Caco-2 (cell line): Measurements from ENCODE around the gene LENG8. TPM values are rescaled to one million over a fixed set of nuclear protein-coding genes. Genes with fewer than 3 reads are reported as not detected.

ENCODE experiments used
- BruUV-seq: library from RNA; stranded (reverse); fragments of 400-500 nt; replicated peaks from 2 replicates; lab custom pipeline; 2021; lab: Mats Ljungman, UMichigan
- CTCF ChIA-PET: fragments of 300-600 bp; sonication (Branson Sonifier 250); formaldehyde crosslinking; loops from one replicate; lab custom pipeline; 2022; ENCODE audit warnings: antibody characterized with exemption; lab: Charles Lee
- POLR2A ChIA-PET: fragments of 300-600 bp; sonication (Branson Sonifier 250); formaldehyde crosslinking; loops from one replicate; lab custom pipeline; 2022; ENCODE audit warnings: antibody characterized with exemption; lab: Charles Lee
- DNase-seq, 2 experiments: peaks; one replicate each; pipeline versions ENCODE4 v3.0.0 to v3.0.0-alpha.2; 2020 to 2022
- H3K27me3 ChIP-seq: replicated peaks from 2 replicates; pipeline ENCODE4 v1.6.0; 2011; ENCODE audit warnings: low read length; ENCODE audit not compliant: control insufficient read depth, insufficient read depth
- H3K36me3 ChIP-seq: 2 replicates; pipeline ENCODE4 v1.5.1; 2011; ENCODE audit warnings: low read length; ENCODE audit not compliant: control insufficient read depth, insufficient read depth
- H3K4me1 ChIP-seq: fragments of 250-450 bp; sonication (Bioruptor Pico); 2 replicates; pipeline ENCODE4 v1.5.1; 2020; ENCODE audit warnings: mild to moderate bottlenecking
- H3K4me3 ChIP-seq: 2 replicates; pipeline ENCODE4 v1.5.1; 2011; ENCODE audit warnings: low read depth, mild to moderate bottlenecking, control low read depth, low read length
- H3K9me3 ChIP-seq: fragments of 250-450 bp; sonication (Bioruptor Pico); 2 replicates; pipeline ENCODE4 v1.5.1; 2020; ENCODE audit warnings: mild to moderate bottlenecking, moderate library complexity
- H3K27ac Mint-ChIP-seq: one replicate; pipeline ENCODE4 v1.8.0; 2022; ENCODE audit warnings: mixed read lengths; ENCODE audit not compliant: unreplicated experiment
- H3K27me3 Mint-ChIP-seq: one replicate; pipeline ENCODE4 v1.8.0; 2022; ENCODE audit warnings: mixed read lengths; ENCODE audit not compliant: insufficient read depth, unreplicated experiment
- H3K36me3 Mint-ChIP-seq: one replicate; pipeline ENCODE4 v1.8.0; 2022; ENCODE audit warnings: mild to moderate bottlenecking, mixed read lengths; ENCODE audit not compliant: insufficient read depth, unreplicated experiment
- H3K4me1 Mint-ChIP-seq: one replicate; pipeline ENCODE4 v1.8.0; 2022; ENCODE audit warnings: low read depth, mixed read lengths; ENCODE audit not compliant: unreplicated experiment
- H3K4me3 Mint-ChIP-seq: one replicate; pipeline ENCODE4 v1.8.0; 2022; ENCODE audit warnings: mild to moderate bottlenecking, moderate library complexity, mixed read lengths; ENCODE audit not compliant: unreplicated experiment
- H3K9me3 Mint-ChIP-seq: one replicate; pipeline ENCODE4 v1.8.0; 2022; ENCODE audit warnings: mixed read lengths; ENCODE audit not compliant: unreplicated experiment
- intact Hi-C: fragments of 100-400 bp; cut with micrococcal nuclease; formaldehyde crosslinking; loops from one replicate; pipeline ENCODE4 v1.10.0; 2022; ENCODE audit not compliant: unreplicated experiment
- total RNA-seq: library from RNA; stranded (reverse); gene quantifications from 2 replicates; pipeline ENCODE4 v1.2.3, GENCODE V29; 2022
- TF ChIP-seq, protein P1 (sequence below), 2 experiments: fragments of 200-600 bp in 1 of 2; IDR thresholded peaks; 1 replicate in 1 of 2; 2 replicates in 1 of 2; pipeline versions ENCODE4 v1.5.1 to v1.8.0; 2011 to 2022; ENCODE audit warnings: antibody characterized with exemption in 1 of 2, control low read depth in 1 of 2, inconsistent platforms in 1 of 2, low read depth in 1 of 2, low read length in 1 of 2, mild to moderate bottlenecking in 1 of 2, moderate library complexity in 1 of 2; ENCODE audit not compliant: insufficient read depth in 1 of 2, severe bottlenecking in 1 of 2, unreplicated experiment in 1 of 2

Gene LENG8
- total RNA-seq, 1 experiment from 2014 or later, result 143 TPM

DNA sequence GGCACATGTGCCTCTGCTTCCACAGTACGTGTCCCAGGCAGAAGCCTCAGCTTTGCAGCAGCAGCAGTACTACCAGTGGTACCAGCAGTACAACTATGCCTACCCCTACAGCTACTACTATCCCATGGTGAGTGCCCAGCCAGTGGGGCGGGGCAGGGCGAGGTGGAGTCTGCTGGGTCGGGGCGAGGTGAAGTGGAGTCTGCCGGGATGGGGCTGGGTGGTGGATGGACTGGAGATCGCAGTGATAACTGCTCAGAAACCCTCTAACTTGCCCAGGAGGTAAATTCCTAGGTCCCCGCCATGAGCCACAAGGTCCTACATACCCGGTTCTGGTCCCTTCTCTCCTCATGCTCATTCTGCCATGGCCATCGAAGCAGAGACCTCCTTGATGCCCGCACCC, 3.6 kb downstream of the LENG8 start:
- no peaks in the 10 kb centered on the region for H3K9me3 Mint-ChIP-seq
- H3K36me3 Mint-ChIP-seq, result peaks cover 94% of the 10 kb centered on the region
- no peak overlapping the region for H3K4me3 Mint-ChIP-seq
- no TSS peak for BruUV-seq
- TF ChIP-seq, protein P1, sequence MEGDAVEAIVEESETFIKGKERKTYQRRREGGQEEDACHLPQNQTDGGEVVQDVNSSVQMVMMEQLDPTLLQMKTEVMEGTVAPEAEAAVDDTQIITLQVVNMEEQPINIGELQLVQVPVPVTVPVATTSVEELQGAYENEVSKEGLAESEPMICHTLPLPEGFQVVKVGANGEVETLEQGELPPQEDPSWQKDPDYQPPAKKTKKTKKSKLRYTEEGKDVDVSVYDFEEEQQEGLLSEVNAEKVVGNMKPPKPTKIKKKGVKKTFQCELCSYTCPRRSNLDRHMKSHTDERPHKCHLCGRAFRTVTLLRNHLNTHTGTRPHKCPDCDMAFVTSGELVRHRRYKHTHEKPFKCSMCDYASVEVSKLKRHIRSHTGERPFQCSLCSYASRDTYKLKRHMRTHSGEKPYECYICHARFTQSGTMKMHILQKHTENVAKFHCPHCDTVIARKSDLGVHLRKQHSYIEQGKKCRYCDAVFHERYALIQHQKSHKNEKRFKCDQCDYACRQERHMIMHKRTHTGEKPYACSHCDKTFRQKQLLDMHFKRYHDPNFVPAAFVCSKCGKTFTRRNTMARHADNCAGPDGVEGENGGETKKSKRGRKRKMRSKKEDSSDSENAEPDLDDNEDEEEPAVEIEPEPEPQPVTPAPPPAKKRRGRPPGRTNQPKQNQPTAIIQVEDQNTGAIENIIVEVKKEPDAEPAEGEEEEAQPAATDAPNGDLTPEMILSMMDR (IDR thresholded peaks at IDR 0.05; ENCODE audit: insufficient read depth in 1 of 2, low read depth in 1 of 2, low read length in 1 of 2, severe bottlenecking in 1 of 2, unreplicated experiment in 1 of 2), result no peak
- no peak overlapping the region for H3K4me3 ChIP-seq
- H3K9me3 ChIP-seq, result no peaks in the 10 kb centered on the region
- DNase-seq, result no peak
- ChIA-PET POLR2A (no interaction called here), CTCF (no interaction called here)
- H3K4me1 ChIP-seq, result peaks cover 2% of the 10 kb centered on the region
- H3K27me3 ChIP-seq, result no peaks in the 10 kb centered on the region
- H3K27me3 Mint-ChIP-seq, result no peaks in the 10 kb centered on the region
- intact Hi-C loops, result no loop called here
- peaks cover 13% of the 10 kb centered on the region for H3K4me1 Mint-ChIP-seq
- H3K27ac Mint-ChIP-seq, result no peak overlapping the region
- peaks cover 12% of the 10 kb centered on the region for H3K36me3 ChIP-seq

GRCh38 chr19:54453921-54454780, 5.2 kb downstream of the LENG8 start:
- Mint-ChIP-seq H3K4me3 (no peak overlapping the region), H3K36me3 (peaks cover 97% of the 10 kb centered on the region), H3K9me3 (no peaks in the 10 kb centered on the region), H3K4me1 (peaks cover 13% of the 10 kb centered on the region), H3K27me3 (no peaks in the 10 kb centered on the region), H3K27ac (no peak overlapping the region)
- intact Hi-C loops, result no loop called here
- ChIA-PET POLR2A (interaction anchor here (0.7 to 1.1 kb wide), 2 partner anchors 9 to 576 kb away, joined by 3 to 4 read pairs; no protein-coding TSS in a partner anchor), CTCF (no interaction called here)
- DNase-seq, result no peak
- Histone ChIP-seq H3K36me3 (peaks cover 16% of the 10 kb centered on the region), H3K27me3 (no peaks in the 10 kb centered on the region), H3K9me3 (no peaks in the 10 kb centered on the region), H3K4me1 (no peaks in the 10 kb centered on the region; the same call in 1 of the 2 replicates), H3K4me3 (no peak overlapping the region)
- BruUV-seq, result no TSS peak
- TF ChIP-seq, protein P1 (IDR thresholded peaks at IDR 0.05; ENCODE audit: insufficient read depth in 1 of 2, low read depth in 1 of 2, low read length in 1 of 2, severe bottlenecking in 1 of 2, unreplicated experiment in 1 of 2), result no peak

DNA sequence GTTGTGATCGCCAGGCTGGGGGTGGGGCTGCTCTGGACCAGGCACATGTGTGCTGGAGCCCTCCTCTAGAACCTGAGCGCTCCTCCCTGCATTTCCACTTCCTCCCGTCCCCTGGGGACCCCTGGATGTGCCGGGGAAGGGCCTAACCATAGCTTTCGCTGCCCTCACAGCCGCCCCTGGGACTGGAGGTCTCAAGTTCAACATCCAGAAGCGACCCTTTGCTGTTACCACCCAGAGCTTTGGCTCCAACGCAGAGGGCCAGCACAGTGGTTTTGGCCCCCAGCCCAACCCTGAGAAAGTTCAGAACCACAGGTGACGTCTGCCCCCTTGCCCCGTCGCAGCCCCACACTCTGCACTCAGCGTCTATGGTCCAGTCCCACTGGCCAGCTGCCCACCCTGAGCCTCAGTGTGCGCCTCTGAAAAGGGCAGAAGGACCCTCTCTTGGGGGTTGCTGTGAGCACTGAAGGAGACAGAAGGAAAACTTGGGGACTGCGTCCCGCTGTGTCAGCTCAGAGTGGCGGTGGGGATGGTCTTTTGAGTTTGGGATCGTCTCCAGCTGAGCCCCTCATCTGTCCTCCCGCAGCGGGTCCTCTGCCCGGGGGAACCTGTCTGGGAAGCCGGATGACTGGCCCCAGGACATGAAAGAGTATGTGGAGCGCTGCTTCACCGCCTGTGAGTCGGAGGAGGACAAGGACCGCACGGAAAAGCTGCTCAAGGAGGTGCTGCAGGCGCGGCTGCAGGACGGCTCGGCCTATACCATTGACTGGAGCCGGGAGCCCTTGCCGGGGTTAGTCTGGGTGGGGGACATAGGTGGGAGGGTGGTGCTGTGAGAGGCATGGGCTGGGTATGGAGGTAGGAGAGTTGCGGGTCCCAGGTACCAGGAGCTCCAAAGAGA, 6.0 kb downstream of the LENG8 start:
- Histone ChIP-seq H3K4me3 (no peak overlapping the region), H3K36me3 (peaks cover 18% of the 10 kb centered on the region), H3K9me3 (no peaks in the 10 kb centered on the region), H3K4me1 (no peaks in the 10 kb centered on the region; the same call in 1 of the 2 replicates), H3K27me3 (no peaks in the 10 kb centered on the region)
- Mint-ChIP-seq H3K36me3 (peaks cover 97% of the 10 kb centered on the region), H3K27me3 (no peaks in the 10 kb centered on the region), H3K9me3 (no peaks in the 10 kb centered on the region), H3K27ac (no peak overlapping the region), H3K4me3 (no peak overlapping the region), H3K4me1 (peaks cover 19% of the 10 kb centered on the region)
- BruUV-seq, result no TSS peak
- ChIA-PET POLR2A (no interaction called here), CTCF (no interaction called here)
- TF ChIP-seq, protein P1 (IDR thresholded peaks at IDR 0.05; ENCODE audit: insufficient read depth in 1 of 2, low read depth in 1 of 2, low read length in 1 of 2, severe bottlenecking in 1 of 2, unreplicated experiment in 1 of 2), result no peak
- DNase-seq, result no peak
- intact Hi-C loops, result no loop called here
